ENCODE measurements around the gene LENG8.

The LENG8 gene

DNA sequence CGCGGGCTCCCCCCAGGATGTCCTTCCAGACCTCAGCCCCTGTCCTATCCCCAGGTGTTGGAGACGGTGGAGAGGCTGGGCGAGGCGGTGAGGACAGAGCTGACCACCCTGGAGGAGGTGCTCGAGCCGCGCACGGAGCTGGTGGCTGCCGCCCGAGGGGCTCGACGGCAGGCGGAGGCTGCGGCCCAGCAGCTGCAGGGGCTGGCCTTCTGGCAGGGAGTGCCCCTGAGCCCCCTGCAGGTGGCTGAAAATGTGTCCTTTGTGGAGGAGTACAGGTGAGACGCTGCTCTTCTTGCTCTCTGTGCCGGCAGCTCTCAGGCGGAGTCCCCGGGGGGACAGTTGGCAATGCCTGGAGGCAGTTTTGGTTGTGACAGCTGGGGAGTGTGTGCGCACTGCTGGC, 26.9 kb upstream of the LENG8 start:
- POLR2A ChIA-PET (ENCODE audit: low non-redundant PET), result no interaction called here
- CTCF ChIA-PET, result no interaction called here
- no peak for TF ChIP-seq CTCF (conservative IDR thresholded peaks at IDR 0.05; ENCODE audit: low read depth)
- no peak overlapping the region for H3K27ac ChIP-seq
- no peak for DNase-seq (ENCODE audit: low spot score)

DNA sequence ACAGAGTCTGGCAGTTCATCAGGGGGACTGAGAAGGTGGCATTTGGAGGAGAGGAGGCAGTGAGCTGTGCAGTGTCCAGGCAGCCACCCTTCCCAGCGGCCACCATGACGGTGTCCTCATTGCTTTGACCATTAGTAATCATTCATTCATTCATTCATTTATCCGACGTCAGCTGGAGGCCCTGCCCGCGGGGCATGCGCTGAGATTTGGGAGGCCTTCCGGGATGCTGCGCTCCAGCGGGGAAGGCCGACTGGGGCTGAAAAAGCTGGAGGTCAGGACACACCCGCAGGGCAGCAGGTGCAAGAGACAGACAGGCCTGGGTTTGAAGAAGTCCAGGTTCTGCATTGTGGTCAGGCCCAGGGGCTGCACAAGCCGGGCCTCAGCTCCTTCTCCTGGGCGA, 24.8 kb upstream of the LENG8 start:
- CTCF ChIA-PET, result no interaction called here
- H3K27ac ChIP-seq, result no peak overlapping the region
- POLR2A ChIA-PET (ENCODE audit: low non-redundant PET), result interaction anchor here (0.6 kb wide), 1 partner anchor 313 kb away, joined by 4 read pairs; no protein-coding TSS in a partner anchor
- no peak for TF ChIP-seq CTCF (conservative IDR thresholded peaks at IDR 0.05; ENCODE audit: low read depth)
- no peak for DNase-seq (ENCODE audit: low spot score)

DNA sequence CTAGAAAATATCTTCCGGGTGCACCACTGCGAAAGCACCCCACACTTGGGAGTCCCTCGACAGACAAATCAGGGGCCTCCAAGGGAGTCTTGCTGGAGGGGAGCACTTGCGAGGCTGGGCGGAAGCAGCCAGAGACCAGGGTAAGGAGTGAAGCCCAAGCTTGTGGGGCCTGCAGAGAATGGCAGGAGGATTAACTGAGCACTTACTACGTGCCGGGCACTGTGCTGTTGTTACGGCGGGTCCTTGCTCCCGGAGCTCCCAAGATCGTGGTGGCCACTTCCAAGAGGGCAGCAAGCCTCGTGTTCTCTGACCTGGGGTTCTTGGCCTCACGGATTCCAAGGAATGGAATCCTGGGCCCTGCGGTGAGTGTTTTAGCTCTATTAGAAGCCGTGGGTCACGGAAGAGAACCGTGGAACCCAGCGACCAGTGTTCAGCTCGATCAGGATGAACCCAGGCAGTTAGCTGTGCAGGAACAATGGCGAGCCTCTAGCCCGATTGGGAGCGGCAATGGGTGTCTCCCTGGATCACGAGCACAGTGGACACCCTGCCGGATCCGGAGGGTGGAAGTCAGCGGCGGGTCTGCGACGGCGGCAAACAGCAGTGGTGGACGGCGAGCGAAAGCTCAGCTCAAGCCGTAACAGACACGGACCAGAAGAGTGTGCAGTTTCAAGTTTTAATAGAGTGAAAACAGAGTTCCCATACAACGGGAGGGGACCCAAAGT, 24.2 kb upstream of the LENG8 start:
- no peak for TF ChIP-seq CTCF (conservative IDR thresholded peaks at IDR 0.05; ENCODE audit: low read depth)
- ChIA-PET POLR2A (ENCODE audit: low non-redundant PET) (interaction anchor here (0.6 kb wide), 1 partner anchor 314 kb away, joined by 4 read pairs; no protein-coding TSS in a partner anchor), CTCF (no interaction called here)
- no peak for DNase-seq (ENCODE audit: low spot score)
- H3K27ac ChIP-seq, result no peak overlapping the region

GRCh38 chr19:54425382-54425723, 23.6 kb upstream of the LENG8 start:
- no peak overlapping the region for H3K27ac ChIP-seq
- no peak for DNase-seq (ENCODE audit: low spot score)
- ChIA-PET POLR2A (ENCODE audit: low non-redundant PET) (no interaction called here), CTCF (no interaction called here)
- no peak for TF ChIP-seq CTCF (conservative IDR thresholded peaks at IDR 0.05; ENCODE audit: low read depth)

- TF ChIP-seq CTCF (conservative IDR thresholded peaks at IDR 0.05; ENCODE audit: low read depth), result no peak
- H3K27ac ChIP-seq, result no peak overlapping the region
- ChIA-PET POLR2A (ENCODE audit: low non-redundant PET) (interaction anchor here (0.6 kb wide), 1 partner anchor 934 kb away, joined by 5 read pairs; no protein-coding TSS in a partner anchor), CTCF (interaction anchor here (0.5 to 0.6 kb wide), 2 partner anchors 40 to 184 kb away, joined by 3 to 4 read pairs; no protein-coding TSS in a partner anchor)
- DNase-seq (ENCODE audit: low spot score), result no peak
Observed at GRCh38 chr19:54426291-54426931, 22.6 kb upstream of the LENG8 start.

GRCh38 chr19:54427586-54427985, 21.4 kb upstream of the LENG8 start:
- CTCF ChIA-PET, result no interaction called here
- TF ChIP-seq CTCF (conservative IDR thresholded peaks at IDR 0.05; ENCODE audit: low read depth), result no peak
- POLR2A ChIA-PET (ENCODE audit: low non-redundant PET), result no interaction called here
- H3K27ac ChIP-seq, result no peak overlapping the region
- DNase-seq (ENCODE audit: low spot score), result no peak

All from RWPE1 (cell line).